Parathyroid adenoma (tissue), 2 donors: ENCODE results near the gene NLRP11.
"Not testable (repeated sequence)": the region's sequence is repeated elsewhere in the genome, so short reads cannot be mapped to it uniquely, and the experiment has no call there.

Source experiments
- H2AFZ ChIP-seq: fragments of 300-600 bp; sonication (generic); one replicate; pipeline ENCODE4 v1.7.0; 2017; ENCODE audit warnings: antibody characterized with exemption, mild to moderate bottlenecking
- H3K27ac ChIP-seq: fragments of 300-600 bp; sonication (generic); one replicate; pipeline ENCODE4 v1.7.0; 2017
- H3K27me3 ChIP-seq: fragments of 300-600 bp; sonication (generic); one replicate; pipeline ENCODE4 v1.7.0; 2017; ENCODE audit warnings: low read length; ENCODE audit not compliant: control insufficient read depth, insufficient read depth
- H3K36me3 ChIP-seq: fragments of 300-600 bp; sonication (generic); one replicate; pipeline ENCODE4 v1.7.0; 2017; ENCODE audit warnings: low read length; ENCODE audit not compliant: control insufficient read depth, insufficient read depth
- H3K4me1 ChIP-seq: fragments of 300-600 bp; sonication (generic); one replicate; pipeline ENCODE4 v1.7.0; 2017; ENCODE audit warnings: control low read depth
- H3K4me2 ChIP-seq: fragments of 300-600 bp; sonication (generic); one replicate; pipeline ENCODE4 v1.7.0; 2017; ENCODE audit warnings: low read length
- H3K4me3 ChIP-seq: fragments of 300-600 bp; sonication (generic); one replicate; pipeline ENCODE4 v1.7.0; 2017; ENCODE audit warnings: low read depth, low read length
- H3K79me2 ChIP-seq: fragments of 300-600 bp; sonication (generic); one replicate; pipeline ENCODE4 v1.7.0; 2017; ENCODE audit warnings: control low read depth
- H3K9ac ChIP-seq: fragments of 300-600 bp; sonication (generic); one replicate; pipeline ENCODE4 v1.7.0; 2017; ENCODE audit warnings: mild to moderate bottlenecking
- H3K9me3 ChIP-seq: fragments of 300-600 bp; sonication (generic); one replicate; pipeline ENCODE4 v1.7.0; 2017; ENCODE audit warnings: low read length; ENCODE audit not compliant: control insufficient read depth
- TF ChIP-seq, protein P1 (sequence below): fragments of 300-600 bp; sonication (generic); IDR thresholded peaks from one replicate; pipeline ENCODE4 v1.7.0; 2017; ENCODE audit warnings: antibody characterized with exemption, mild to moderate bottlenecking
- donor health status: primary hyperparathyroidism.

The NLRP11 gene

DNA sequence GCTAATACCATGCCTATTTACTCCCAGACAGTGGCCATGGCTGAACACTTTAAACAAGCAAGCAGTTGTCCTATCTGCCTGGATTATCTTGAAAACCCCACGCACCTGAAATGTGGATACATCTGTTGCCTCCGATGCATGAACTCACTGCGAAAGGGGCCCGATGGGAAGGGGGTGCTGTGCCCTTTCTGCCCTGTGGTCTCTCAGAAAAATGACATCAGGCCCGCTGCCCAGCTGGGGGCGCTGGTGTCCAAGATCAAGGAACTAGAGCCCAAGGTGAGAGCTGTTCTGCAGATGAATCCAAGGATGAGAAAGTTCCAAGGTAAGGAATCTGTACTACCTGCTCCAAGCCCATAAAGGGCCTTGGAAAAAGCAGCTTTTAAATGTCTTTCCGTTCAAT lies 54.3 kb downstream of the NLRP11 start:
- TF ChIP-seq, protein P1, sequence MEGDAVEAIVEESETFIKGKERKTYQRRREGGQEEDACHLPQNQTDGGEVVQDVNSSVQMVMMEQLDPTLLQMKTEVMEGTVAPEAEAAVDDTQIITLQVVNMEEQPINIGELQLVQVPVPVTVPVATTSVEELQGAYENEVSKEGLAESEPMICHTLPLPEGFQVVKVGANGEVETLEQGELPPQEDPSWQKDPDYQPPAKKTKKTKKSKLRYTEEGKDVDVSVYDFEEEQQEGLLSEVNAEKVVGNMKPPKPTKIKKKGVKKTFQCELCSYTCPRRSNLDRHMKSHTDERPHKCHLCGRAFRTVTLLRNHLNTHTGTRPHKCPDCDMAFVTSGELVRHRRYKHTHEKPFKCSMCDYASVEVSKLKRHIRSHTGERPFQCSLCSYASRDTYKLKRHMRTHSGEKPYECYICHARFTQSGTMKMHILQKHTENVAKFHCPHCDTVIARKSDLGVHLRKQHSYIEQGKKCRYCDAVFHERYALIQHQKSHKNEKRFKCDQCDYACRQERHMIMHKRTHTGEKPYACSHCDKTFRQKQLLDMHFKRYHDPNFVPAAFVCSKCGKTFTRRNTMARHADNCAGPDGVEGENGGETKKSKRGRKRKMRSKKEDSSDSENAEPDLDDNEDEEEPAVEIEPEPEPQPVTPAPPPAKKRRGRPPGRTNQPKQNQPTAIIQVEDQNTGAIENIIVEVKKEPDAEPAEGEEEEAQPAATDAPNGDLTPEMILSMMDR, result no peak
- Histone ChIP-seq H3K79me2 (no peaks in the 10 kb centered on the region), H3K9ac (no peak overlapping the region), H3K27me3 (no peaks in the 10 kb centered on the region), H3K4me1 (no peaks in the 10 kb centered on the region), H3K36me3 (no peaks in the 10 kb centered on the region), H3K4me3 (no peak overlapping the region), H3K4me2 (no peak overlapping the region), H2AFZ (no peak overlapping the region), H3K9me3 (no peaks in the 10 kb centered on the region), H3K27ac (no peak overlapping the region)

DNA sequence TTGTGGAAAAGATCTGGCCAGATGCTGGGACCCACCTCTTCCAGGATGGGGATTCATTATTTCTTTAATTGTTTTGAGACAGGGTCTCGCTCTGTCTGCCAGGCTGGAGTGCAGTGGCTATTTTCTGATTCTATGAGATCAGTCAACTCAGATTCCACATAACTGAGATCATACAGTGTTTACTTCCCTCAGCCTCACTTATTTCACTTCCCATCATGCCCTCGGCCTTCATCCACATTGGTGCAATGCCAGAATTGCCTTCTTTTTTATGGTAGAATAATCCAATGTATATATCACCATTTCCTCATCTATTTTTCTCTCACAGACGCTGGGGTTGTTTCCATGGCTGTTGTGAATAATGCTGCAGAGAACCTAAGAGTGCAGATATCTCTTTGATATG lies 62.2 kb downstream of the NLRP11 start:
- H2AFZ ChIP-seq, H3K9ac ChIP-seq, H3K4me3 ChIP-seq, H3K27me3 ChIP-seq, H3K36me3 ChIP-seq, H3K4me2 ChIP-seq, H3K4me1 ChIP-seq, H3K27ac ChIP-seq, H3K9me3 ChIP-seq, H3K79me2 ChIP-seq: not testable (repeated sequence)

DNA sequence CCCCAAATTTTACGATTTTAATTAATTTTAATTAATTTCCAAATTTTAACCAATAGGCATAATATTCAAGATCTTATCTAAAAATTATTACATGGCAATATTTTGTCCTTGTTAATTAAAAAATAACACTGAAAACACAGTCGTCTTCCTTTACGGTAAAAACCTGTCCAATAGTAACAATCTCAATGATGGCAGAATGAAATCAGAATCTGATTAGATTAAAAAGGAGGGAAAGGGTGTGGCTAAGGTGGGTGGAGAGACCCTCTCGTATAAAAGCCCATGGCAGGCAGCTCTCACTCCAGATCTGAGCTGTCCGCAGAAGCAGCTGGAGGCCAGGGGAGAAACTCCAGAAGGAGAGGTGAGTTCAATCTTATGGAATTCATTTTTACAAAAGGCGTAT lies 63.0 kb downstream of the NLRP11 start, which contains the start of gene RFPL4AL1:
Gene RFPL4AL1 (plus strand): TSS at position 301 of the 400 bp plus-strand sequence. CDS start 2,687 bp downstream, outside the sequence.
- H3K4me1 ChIP-seq, H3K36me3 ChIP-seq, H2AFZ ChIP-seq, H3K9ac ChIP-seq, H3K9me3 ChIP-seq, H3K4me3 ChIP-seq, H3K27me3 ChIP-seq, H3K4me2 ChIP-seq, H3K79me2 ChIP-seq, H3K27ac ChIP-seq: not testable (repeated sequence)

DNA sequence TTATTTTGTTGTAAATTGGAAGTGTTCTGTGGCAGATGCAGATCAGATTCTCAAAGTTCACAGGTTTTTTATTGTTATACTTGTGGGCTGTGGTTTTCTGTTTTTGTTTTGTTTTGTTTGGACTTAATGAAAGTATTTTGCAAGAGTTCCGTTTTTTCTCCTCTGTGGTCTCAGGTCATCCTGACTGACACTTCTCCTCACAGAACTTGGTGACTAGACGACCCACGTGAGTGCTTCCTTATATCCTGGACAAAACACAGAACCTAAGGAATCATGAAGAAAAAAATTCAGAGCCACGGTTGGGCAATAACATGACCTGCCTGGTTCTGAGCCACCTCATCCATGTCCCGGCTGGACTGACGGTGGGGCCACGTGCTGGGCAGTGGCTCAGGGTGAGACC lies 65.3 kb downstream of the NLRP11 start:
- Histone ChIP-seq H3K9me3 (no peaks in the 10 kb centered on the region), H3K9ac (no peak overlapping the region)
- TF ChIP-seq, protein P1, result no peak

DNA sequence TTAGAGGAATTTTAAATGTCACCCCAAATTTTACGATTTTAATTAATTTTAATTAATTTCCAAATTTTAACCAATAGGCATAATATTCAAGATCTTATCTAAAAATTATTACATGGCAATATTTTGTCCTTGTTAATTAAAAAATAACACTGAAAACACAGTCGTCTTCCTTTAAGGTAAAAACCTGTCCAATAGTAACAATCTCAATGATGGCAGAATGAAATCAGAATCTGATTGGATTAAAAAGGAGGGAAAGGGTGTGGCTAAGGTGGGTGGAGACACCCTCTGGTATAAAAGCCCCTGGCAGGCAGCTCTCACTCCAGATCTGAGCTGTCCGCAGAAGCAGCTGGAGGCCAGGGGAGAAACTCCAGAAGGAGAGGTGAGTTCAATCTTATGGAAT lies 73.0 kb downstream of the NLRP11 start, which contains the start of gene RFPL4A:
Gene RFPL4A (plus strand): TSS at position 301 of the 400 bp plus-strand sequence. CDS start 2,704 bp downstream, outside the sequence.
- not testable (repeated sequence) for H3K9me3 ChIP-seq, H3K4me2 ChIP-seq, H3K79me2 ChIP-seq, H2AFZ ChIP-seq, H3K27ac ChIP-seq, H3K4me1 ChIP-seq, H3K9ac ChIP-seq, H3K27me3 ChIP-seq, H3K36me3 ChIP-seq, H3K4me3 ChIP-seq

More for the DNA sequence above, 65.3 kb downstream of the NLRP11 start:
- Histone ChIP-seq H3K4me3 (no peak overlapping the region), H3K36me3 (no peaks in the 10 kb centered on the region), H2AFZ (no peak overlapping the region), H3K4me2 (no peak overlapping the region), H3K27me3 (no peaks in the 10 kb centered on the region), H3K4me1 (no peaks in the 10 kb centered on the region), H3K79me2 (no peaks in the 10 kb centered on the region), H3K27ac (no peak overlapping the region)

DNA sequence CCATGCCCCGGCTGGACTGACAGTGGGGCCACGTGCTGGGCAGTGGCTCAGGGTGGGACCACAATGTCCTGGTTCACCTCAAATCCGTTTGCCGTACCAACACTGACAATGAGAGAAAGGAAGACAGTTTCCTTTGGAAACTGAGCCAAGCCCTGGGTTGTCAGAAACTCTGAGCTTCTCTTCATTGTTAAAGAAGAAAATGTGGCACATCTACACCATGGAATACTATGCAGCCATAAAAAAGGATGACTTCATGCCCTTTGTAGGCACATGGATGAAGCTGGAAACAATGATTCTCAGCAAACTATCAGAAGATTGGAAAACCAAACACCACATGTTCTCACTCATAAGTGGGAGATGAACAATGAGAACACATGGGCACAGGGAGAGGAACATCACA lies 75.0 kb downstream of the NLRP11 start:
- H3K4me1 ChIP-seq, H3K27me3 ChIP-seq, H3K79me2 ChIP-seq, H3K4me2 ChIP-seq, H2AFZ ChIP-seq, H3K36me3 ChIP-seq, H3K9ac ChIP-seq, H3K9me3 ChIP-seq, H3K4me3 ChIP-seq, H3K27ac ChIP-seq: not testable (repeated sequence)

DNA sequence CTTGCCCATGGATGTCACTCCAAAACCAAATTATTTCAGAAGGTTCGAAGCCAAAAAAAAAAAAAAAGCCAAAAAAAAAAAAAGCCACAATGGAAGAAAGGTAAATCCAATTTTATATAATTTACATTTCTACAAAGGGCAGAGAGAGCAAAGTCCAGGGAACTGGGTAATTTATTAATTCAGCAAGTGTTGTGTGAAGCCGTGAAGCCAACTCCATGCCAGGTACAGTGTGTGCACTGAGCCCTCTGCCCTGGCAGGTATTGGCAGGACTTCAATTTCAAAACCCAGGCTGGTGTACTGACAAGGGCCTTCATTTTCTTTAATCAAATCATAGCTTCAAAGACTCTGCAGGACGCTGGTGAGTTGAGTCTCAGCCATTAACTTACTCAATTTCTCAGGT lies 78.4 kb downstream of the NLRP11 start:
- H3K4me1 ChIP-seq, result no peaks in the 10 kb centered on the region
- H3K9me3 ChIP-seq, result no peaks in the 10 kb centered on the region
- H3K4me3 ChIP-seq, result no peak overlapping the region
- no peaks in the 10 kb centered on the region for H3K27me3 ChIP-seq
- H3K9ac ChIP-seq, result no peak overlapping the region
- no peak overlapping the region for H3K4me2 ChIP-seq
- no peak overlapping the region for H2AFZ ChIP-seq
- no peaks in the 10 kb centered on the region for H3K36me3 ChIP-seq
- no peak overlapping the region for H3K27ac ChIP-seq
- TF ChIP-seq, protein P1, result no peak
- H3K79me2 ChIP-seq, result no peaks in the 10 kb centered on the region
